ENCODE data around the gene MORN1.
"Not testable (repeated sequence)": the region's sequence is repeated elsewhere in the genome, so short reads cannot be mapped to it uniquely, and the experiment has no call there.

The MORN1 gene

GRCh38 chr1:2391041-2391930 is at the start of gene MORN1, which contains the start of gene RER1:
Gene MORN1, minus strand, starts transcription at chr1:2391554. Its CDS starts 21 bp downstream, at chr1:2391533.
Gene RER1, plus strand, starts transcription at chr1:2391841. Its CDS starts 3,950 bp downstream, at chr1:2395791.
- DNase-seq: peak; percentile 100

GRCh38 chr1:2440346-2440745 is 49.0 kb upstream of the MORN1 start:
- DNase-seq: not testable (repeated sequence)

GRCh38 chr1:2439369-2439768 is 48.0 kb upstream of the MORN1 start:
- DNase-seq: no peak

- DNase-seq: no peak
Measured at GRCh38 chr1:2438641-2439040, 47.3 kb upstream of the MORN1 start.

- DNase-seq: no peak
Measured at GRCh38 chr1:2438038-2438437, 46.7 kb upstream of the MORN1 start.

GRCh38 chr1:2437617-2438016 is 46.3 kb upstream of the MORN1 start:
- no peak for DNase-seq

- no peak for DNase-seq
Measured at GRCh38 chr1:2436876-2437275, 45.5 kb upstream of the MORN1 start.

- no peak for DNase-seq
Measured at GRCh38 chr1:2435746-2436355, 44.5 kb upstream of the MORN1 start.

GRCh38 chr1:2435091-2435490 is 43.7 kb upstream of the MORN1 start:
- DNase-seq: no peak

- DNase-seq: no peak
Measured at GRCh38 chr1:2433936-2434655, 42.7 kb upstream of the MORN1 start.

GRCh38 chr1:2433196-2433595 is 41.8 kb upstream of the MORN1 start:
- DNase-seq: no peak

- no peak for DNase-seq
Measured at GRCh38 chr1:2432441-2432844, 41.1 kb upstream of the MORN1 start.

GRCh38 chr1:2431518-2431917 is 40.2 kb upstream of the MORN1 start:
- no peak for DNase-seq

- DNase-seq: no peak
Measured at GRCh38 chr1:2431103-2431502, 39.7 kb upstream of the MORN1 start.

GRCh38 chr1:2430592-2430973 is 39.2 kb upstream of the MORN1 start:
- DNase-seq: no peak

- no peak for DNase-seq
Measured at GRCh38 chr1:2429780-2430591, 38.6 kb upstream of the MORN1 start.

GRCh38 chr1:2428490-2428889 is 37.1 kb upstream of the MORN1 start:
- no peak for DNase-seq

- DNase-seq: no peak
Measured at GRCh38 chr1:2427976-2428375, 36.6 kb upstream of the MORN1 start.

GRCh38 chr1:2427051-2427450 is 35.7 kb upstream of the MORN1 start:
- no peak for DNase-seq

GRCh38 chr1:2426540-2426939 is 35.2 kb upstream of the MORN1 start:
- no peak for DNase-seq

- DNase-seq: no peak
Measured at GRCh38 chr1:2425892-2426291, 34.5 kb upstream of the MORN1 start.

- no peak for DNase-seq
Measured at GRCh38 chr1:2422523-2422922, 31.2 kb upstream of the MORN1 start.

- DNase-seq: no peak
Measured at GRCh38 chr1:2419416-2419815, 28.1 kb upstream of the MORN1 start.
